Ovary (tissue), 9 donors: Measurements from ENCODE around the gene ST14. TPM values are rescaled to one million over a fixed set of nuclear protein-coding genes. Genes with fewer than 3 reads are reported as not detected.

ENCODE experiments used
- DNase-seq, 5 donors: peaks; one replicate each; pipeline ENCODE4 v3.0.0-alpha.2; 2019 to 2020
- H3K27ac ChIP-seq, 2 donors: fragments of 200-600 bp; one replicate each; pipeline versions ENCODE4 v1.5.1 to v1.8.0; 2019 to 2022
- H3K27me3 ChIP-seq: fragments of 200-600 bp; one replicate; pipeline ENCODE4 v1.8.0; 2022
- H3K36me3 ChIP-seq: fragments of 200-600 bp; sonication (generic); one replicate; pipeline ENCODE4 v1.5.1; 2019
- H3K4me1 ChIP-seq: one replicate; pipeline ENCODE4 v1.8.1; 2013; ENCODE audit warnings: mild to moderate bottlenecking, moderate library complexity; ENCODE audit not compliant: insufficient read depth
- H3K4me3 ChIP-seq: fragments of 200-600 bp; sonication (generic); one replicate; pipeline ENCODE4 v1.5.1; 2017
- H3K9me3 ChIP-seq, 2 donors: fragments of 200-600 bp in 1 of 2; sonication (generic) in 1 of 2; one replicate each; pipeline versions ENCODE4 v1.5.1 to v1.8.1; 2013 to 2019; ENCODE audit warnings: mild to moderate bottlenecking in 1 of 2, moderate library complexity in 1 of 2
- EP300 ChIP-seq: sonication (generic); formaldehyde crosslinking; IDR thresholded peaks from one replicate; pipeline ENCODE4 v1.6.1; 2017; ENCODE audit warnings: antibody characterized with exemption
- POLR2A ChIP-seq: fragments of 450-650 bp; IDR thresholded peaks from one replicate; pipeline ENCODE4 v1.6.1; 2017; ENCODE audit warnings: antibody characterized with exemption, mild to moderate bottlenecking, moderate library complexity
- WGBS, 3 donors: extraction: QIAGEN DNeasy Blood & Tissue Kit in 1 of 3; methylation state at CpG; one replicate each; pipeline versions ENCODE4 v1.1.5 to v1.1.7; 2013 to 2017; 5-methylcytosine and 5-hydroxymethylcytosine counted together
- intact Hi-C, 4 donors: fragments of 100-400 bp; cut with DNase I; formaldehyde crosslinking; loops; one replicate each; pipeline versions ENCODE4 v1.11.0 to v1.15.1; 2022 to 2023
- polyA plus RNA-seq, 2 donors: library from polyadenylated mRNA; stranded (reverse); fragments of 200-250 nt in 1 of 2; fragments of 350-450 nt in 1 of 2; fragmentation: Illumina TruSeq in 1 of 2; extraction: RNeasy Lipid Tissue Mini Kit (QIAGEN cat#74804) in 1 of 2; gene quantifications; one replicate each; pipeline ENCODE4 v1.2.3, GENCODE V29; 2013 to 2014
- total RNA-seq, 7 donors: library from RNA; depleted of rRNA in 2 of 7; stranded (reverse); fragments of >200 nt in 2 of 7; fragmentation: NEBNext Ultra II Directional in 3 of 7; extraction: Animal tissue kit (Norgen Biotek cat#: 25700) in 3 of 7; gene quantifications; one replicate each; pipeline versions ENCODE4 v1.1.0 to v1.2.4, GENCODE V29; 2016 to 2023
- TF ChIP-seq, protein P1 (sequence below), 3 donors: fragments of 450-650 bp in 2 of 3; fragments of 200-600 bp in 1 of 3; IDR thresholded peaks; one replicate each; pipeline versions ENCODE4 v1.5.1 to v1.8.0; 2016 to 2022; ENCODE audit warnings: antibody characterized with exemption in 3 of 3, mild to moderate bottlenecking in 1 of 3
- donor health status: DM: no; HTN: no; CAD: no; lungs with moderate emphysema.
- donor health status: DM: no; HTN: no; CAD: no.
- donor health status: Bipolar disorder and iron deficiency.
- donor health status: DM: yes; HTN: yes; CAD: no.
- donor health status: DM: no; HTN: no; CAD: no.
- donor health status: DM: yes; HTN: yes; CAD: no.

Gene ST14
- total and polyA plus RNA-seq, 9 donors, result 0.18 to 76.2 (median 4.5) TPM

DNA sequence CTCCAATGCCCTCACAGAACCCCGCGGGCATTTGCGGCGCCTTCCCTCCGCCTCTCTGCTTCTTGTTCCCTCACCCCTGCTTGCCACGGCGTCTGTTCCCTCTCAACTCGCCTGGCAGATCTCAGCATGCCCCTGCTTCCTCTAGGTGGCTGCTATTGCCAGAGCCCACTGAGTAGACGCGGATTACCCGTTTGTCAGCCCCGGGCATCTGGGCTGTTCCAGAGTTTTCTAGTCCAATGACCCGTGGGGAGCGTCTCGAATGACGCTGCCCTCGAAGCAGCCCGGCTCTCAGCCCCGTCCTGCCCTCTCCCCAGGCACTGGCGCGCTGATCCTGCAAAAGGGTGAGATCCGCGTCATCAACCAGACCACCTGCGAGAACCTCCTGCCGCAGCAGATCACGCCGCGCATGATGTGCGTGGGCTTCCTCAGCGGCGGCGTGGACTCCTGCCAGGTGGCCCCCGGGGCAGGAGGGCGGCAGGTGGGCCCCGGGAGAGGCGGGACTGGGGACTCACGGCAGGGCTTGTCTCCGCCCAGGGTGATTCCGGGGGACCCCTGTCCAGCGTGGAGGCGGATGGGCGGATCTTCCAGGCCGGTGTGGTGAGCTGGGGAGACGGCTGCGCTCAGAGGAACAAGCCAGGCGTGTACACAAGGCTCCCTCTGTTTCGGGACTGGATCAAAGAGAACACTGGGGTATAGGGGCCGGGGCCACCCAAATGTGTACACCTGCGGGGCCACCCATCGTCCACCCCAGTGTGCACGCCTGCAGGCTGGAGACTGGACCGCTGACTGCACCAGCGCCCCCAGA, 49.7 kb downstream of the ST14 start:
- WGBS, 3 donors, result 87 to 91% (median 88%) methylated on average over 53 of the region's 53 CpGs
- H3K9me3 ChIP-seq, result no peaks in the 10 kb centered on the region
- intact Hi-C loops, result loop anchor here in 1 of 4 donors (10.0 kb wide), 1 partner anchor 215 kb away; the partner anchor contains the start of gene ADAMTS8
- TF ChIP-seq, protein P1, sequence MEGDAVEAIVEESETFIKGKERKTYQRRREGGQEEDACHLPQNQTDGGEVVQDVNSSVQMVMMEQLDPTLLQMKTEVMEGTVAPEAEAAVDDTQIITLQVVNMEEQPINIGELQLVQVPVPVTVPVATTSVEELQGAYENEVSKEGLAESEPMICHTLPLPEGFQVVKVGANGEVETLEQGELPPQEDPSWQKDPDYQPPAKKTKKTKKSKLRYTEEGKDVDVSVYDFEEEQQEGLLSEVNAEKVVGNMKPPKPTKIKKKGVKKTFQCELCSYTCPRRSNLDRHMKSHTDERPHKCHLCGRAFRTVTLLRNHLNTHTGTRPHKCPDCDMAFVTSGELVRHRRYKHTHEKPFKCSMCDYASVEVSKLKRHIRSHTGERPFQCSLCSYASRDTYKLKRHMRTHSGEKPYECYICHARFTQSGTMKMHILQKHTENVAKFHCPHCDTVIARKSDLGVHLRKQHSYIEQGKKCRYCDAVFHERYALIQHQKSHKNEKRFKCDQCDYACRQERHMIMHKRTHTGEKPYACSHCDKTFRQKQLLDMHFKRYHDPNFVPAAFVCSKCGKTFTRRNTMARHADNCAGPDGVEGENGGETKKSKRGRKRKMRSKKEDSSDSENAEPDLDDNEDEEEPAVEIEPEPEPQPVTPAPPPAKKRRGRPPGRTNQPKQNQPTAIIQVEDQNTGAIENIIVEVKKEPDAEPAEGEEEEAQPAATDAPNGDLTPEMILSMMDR (IDR thresholded peaks at IDR 0.05), result no peak
- TF ChIP-seq POLR2A (no peak), EP300 (no peak)
- peak in 2 of 5 donors; percentile 3 to 25 for DNase-seq
- H3K27ac ChIP-seq, result no peak overlapping the region
- H3K27me3 ChIP-seq, result no peaks in the 10 kb centered on the region
- H3K4me3 ChIP-seq, result no peak overlapping the region
- H3K4me1 ChIP-seq, result no peaks in the 10 kb centered on the region
- no peaks in the 10 kb centered on the region for H3K36me3 ChIP-seq

DNA sequence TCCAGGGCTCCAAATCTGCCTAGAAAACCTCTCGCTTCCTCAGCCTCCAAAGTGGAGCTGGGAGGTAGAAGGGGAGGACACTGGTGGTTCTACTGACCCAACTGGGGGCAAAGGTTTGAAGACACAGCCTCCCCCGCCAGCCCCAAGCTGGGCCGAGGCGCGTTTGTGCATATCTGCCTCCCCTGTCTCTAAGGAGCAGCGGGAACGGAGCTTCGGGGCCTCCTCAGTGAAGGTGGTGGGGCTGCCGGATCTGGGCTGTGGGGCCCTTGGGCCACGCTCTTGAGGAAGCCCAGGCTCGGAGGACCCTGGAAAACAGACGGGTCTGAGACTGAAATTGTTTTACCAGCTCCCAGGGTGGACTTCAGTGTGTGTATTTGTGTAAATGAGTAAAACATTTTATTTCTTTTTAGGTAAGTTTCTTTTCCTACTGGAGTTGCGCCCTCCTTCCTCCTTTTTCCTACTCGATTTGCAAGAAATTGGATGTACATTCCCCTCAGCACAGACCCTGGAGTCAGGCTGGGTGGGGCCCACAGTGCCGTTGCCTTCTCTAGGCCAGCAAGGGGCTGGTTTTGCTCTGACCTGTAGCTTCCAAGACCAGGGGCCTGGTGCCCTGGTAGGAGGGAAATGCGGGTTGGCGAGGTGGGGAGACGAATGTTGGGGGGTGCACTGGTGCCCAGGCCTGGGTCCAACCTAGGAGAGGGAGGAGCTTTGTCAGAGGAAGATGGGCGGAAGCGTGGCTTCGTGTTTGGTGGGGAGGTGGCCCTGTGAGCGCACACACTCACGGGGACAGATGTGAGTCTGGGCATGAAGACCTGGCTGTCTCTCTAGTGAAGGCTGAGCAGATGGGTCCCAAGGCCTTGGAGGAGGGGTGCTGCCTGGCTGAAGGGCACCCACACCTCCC, 50.6 kb downstream of the ST14 start:
- Histone ChIP-seq H3K4me1 (no peaks in the 10 kb centered on the region), H3K4me3 (no peak overlapping the region), H3K9me3 (no peaks in the 10 kb centered on the region), H3K36me3 (no peaks in the 10 kb centered on the region), H3K27ac (no peak overlapping the region), H3K27me3 (no peaks in the 10 kb centered on the region)
- intact Hi-C loops, result loop anchor here in 3 of 4 donors (5.0 to 10.0 kb wide), 3 partner anchors 205 to 222 kb away; partner anchors contain the start of gene ADAMTS8 (in 1 of the 3)
- DNase-seq, result peak in 2 of 5 donors; percentile 5 to 23
- TF ChIP-seq POLR2A (no peak), EP300 (no peak)
- TF ChIP-seq, protein P1 (IDR thresholded peaks at IDR 0.05), result no peak
- WGBS, 3 donors, result 76 to 77% (median 77%) methylated on average over 23 of the region's 23 CpGs

DNA sequence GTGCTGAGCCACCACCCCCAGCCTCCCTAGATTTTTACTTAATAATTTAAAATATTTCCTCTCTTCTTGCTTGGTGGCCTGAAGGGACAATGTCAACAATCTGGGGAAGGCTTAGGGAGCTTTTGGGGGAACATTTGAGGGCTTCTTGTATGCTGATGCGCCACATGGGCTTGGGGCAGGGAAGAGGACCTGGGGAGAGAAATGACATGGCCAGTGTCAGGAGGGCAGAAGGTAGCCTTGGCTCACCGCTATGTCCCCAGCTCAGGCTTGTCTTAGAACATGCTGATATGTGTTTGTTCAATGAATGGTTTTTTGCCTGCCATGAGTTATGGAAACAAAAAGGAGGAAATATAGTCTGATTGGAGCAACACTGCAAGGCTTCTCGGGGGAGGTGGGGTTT, 51.6 kb downstream of the ST14 start:
- no peaks in the 10 kb centered on the region for H3K27me3 ChIP-seq
- intact Hi-C loops, result loop anchor here in 2 of 4 donors (5.0 to 10.0 kb wide), 2 partner anchors 204 to 221 kb away; no protein-coding TSS in a partner anchor
- 67 to 84% (median 80%) methylated on average over 3 of the region's 3 CpGs for WGBS, 3 donors

More for the DNA sequence above, 51.6 kb downstream of the ST14 start:
- Histone ChIP-seq H3K36me3 (no peaks in the 10 kb centered on the region), H3K9me3 (no peaks in the 10 kb centered on the region), H3K27ac (no peak overlapping the region), H3K4me1 (no peaks in the 10 kb centered on the region), H3K4me3 (no peak overlapping the region)
- TF ChIP-seq, protein P1 (IDR thresholded peaks at IDR 0.05), result no peak
- no peak for TF ChIP-seq EP300
- DNase-seq, result peak in 1 of 5 donors; percentile 2
